Heart left ventricle (tissue), 16 donors: Measurements from ENCODE around the gene PLEKHM3. TPM values are rescaled to one million over a fixed set of nuclear protein-coding genes. Genes with fewer than 3 reads are reported as not detected.
A peak's percentile ranks its signal among the peaks of the same experiment; 100 is the strongest.

Experiments used
- ATAC-seq, 4 donors: fragments of 200-7000 bp; cut with Tn5 transposase; one replicate each; pipeline ENCODE4 v1.9.1; 2020 to 2022; ENCODE audit warnings: moderate library complexity in 4 of 4, mild to moderate bottlenecking in 3 of 4, moderate number of reproducible peaks in 1 of 4
- DNase-seq, 5 donors: peaks; one replicate each; pipeline ENCODE4 v3.0.0-alpha.2; 2020
- H3K27ac ChIP-seq, 12 donors: fragments of 200-600 bp; sonication (generic) in 4 of 12; one replicate each; pipeline versions ENCODE4 v1.5.0 to v1.8.0; 2016 to 2022; ENCODE audit warnings: mild to moderate bottlenecking in 2 of 12
- H3K27me3 ChIP-seq, 9 donors: fragments of 200-600 bp; sonication (generic) in 2 of 9; one replicate each; pipeline versions ENCODE4 v1.5.1 to v1.8.0; 2016 to 2022; ENCODE audit warnings: mild to moderate bottlenecking in 3 of 9
- H3K36me3 ChIP-seq, 9 donors: fragments of 200-600 bp; sonication (generic) in 2 of 9; one replicate each; pipeline versions ENCODE4 v1.5.0 to v1.8.0; 2018 to 2022; ENCODE audit warnings: mild to moderate bottlenecking in 2 of 9
- H3K4me1 ChIP-seq, 12 donors: fragments of 200-600 bp; sonication (generic) in 4 of 12; one replicate each; pipeline versions ENCODE4 v1.5.0 to v1.8.0; 2016 to 2022; ENCODE audit warnings: mild to moderate bottlenecking in 3 of 12
- H3K4me3 ChIP-seq, 12 donors: fragments of 200-600 bp; sonication (generic) in 4 of 12; one replicate each; pipeline versions ENCODE4 v1.5.0 to v1.8.0; 2017 to 2022; ENCODE audit warnings: mild to moderate bottlenecking in 9 of 12, moderate library complexity in 4 of 12
- H3K9me3 ChIP-seq, 12 donors: fragments of 200-600 bp; sonication (generic) in 4 of 12; one replicate each; pipeline versions ENCODE4 v1.5.0 to v1.8.0; 2016 to 2022; ENCODE audit warnings: mild to moderate bottlenecking in 1 of 12
- POLR2A ChIP-seq, 2 donors: fragments of 450-650 bp; IDR thresholded peaks; one replicate each; pipeline ENCODE4 v1.6.1; 2017; ENCODE audit warnings: antibody characterized with exemption in 2 of 2, mild to moderate bottlenecking in 2 of 2, moderate library complexity in 2 of 2
- WGBS, 4 donors: extraction: QIAGEN DNeasy Blood & Tissue Kit in 2 of 4; methylation state at CpG; one replicate each; pipeline versions ENCODE4 v1.1.5 to v1.1.7; 2013 to 2018; 5-methylcytosine and 5-hydroxymethylcytosine counted together
- intact Hi-C, 10 donors: fragments of 100-400 bp; cut with DNase I; formaldehyde crosslinking; loops; one replicate each; pipeline versions ENCODE4 v1.11.1 to v1.14.2; 2022
- polyA plus RNA-seq, 2 donors: library from polyadenylated mRNA; stranded (reverse); fragments of 200-250 nt; gene quantifications; one replicate each; pipeline ENCODE4 v1.2.3, GENCODE V29; 2013
- total RNA-seq, 9 donors: library from RNA; depleted of rRNA in 2 of 9; stranded (reverse); fragments of >200 nt in 2 of 9; fragmentation: NEBNext Ultra II Directional in 3 of 9; extraction: Animal tissue kit (Norgen Biotek cat#: 25700) in 3 of 9; gene quantifications; one replicate each; pipeline versions ENCODE4 v1.1.0 to v1.2.4, GENCODE V29; 2016 to 2023
- TF ChIP-seq, protein P1 (sequence below), 12 donors: fragments of 200-600 bp; sonication (generic) in 4 of 12; IDR thresholded peaks; one replicate each; pipeline versions ENCODE4 v1.5.0 to v1.8.0; 2018 to 2022; ENCODE audit warnings: antibody characterized with exemption in 12 of 12, mild to moderate bottlenecking in 5 of 12
- donor health status: ischemic (EF 13 %, LVEDD 7.1; RV severe dilation, severe dysfunction).
- donor health status: healthy with polysubstance abuse.
- donor health status: DM: no; HTN: yes; CAD: no.
- donor health status: DM: no; HTN: no; CAD: no.
- donor health status: ischemic (EF 25% LVEDD 6.9; RV normal size, moderate dysfunction).
- donor health status: ischemic (EF 25% LVEDD 5.7; RV mildly dilated, moderate dysfunction).
- donor health status: healthy.
- donor health status: DM: yes; HTN: yes; CAD: no.
- donor health status: ischemic (EF 35%, LVEDD 5.7; RV mildly dilated, moderate dysfunction).
- donor health status: nonischemic (EF 11% LVEDD 7.7; RV severe dilation, severe dysfunction).
- donor health status: DM: yes; HTN: yes; CAD: no.
- donor health status: PGD.
- donor health status: ischemic (EF 29% LVEDD 5.4; RV normal size, mild dysfunction).
- donor health status: nonischemic (EF 23%, LVEDD 6.1; RV moderate dilation, normal function).

PLEKHM3 gene
- total and polyA plus RNA-seq, 11 donors, result 5.2 to 28.3 (median 17.0) TPM

DNA sequence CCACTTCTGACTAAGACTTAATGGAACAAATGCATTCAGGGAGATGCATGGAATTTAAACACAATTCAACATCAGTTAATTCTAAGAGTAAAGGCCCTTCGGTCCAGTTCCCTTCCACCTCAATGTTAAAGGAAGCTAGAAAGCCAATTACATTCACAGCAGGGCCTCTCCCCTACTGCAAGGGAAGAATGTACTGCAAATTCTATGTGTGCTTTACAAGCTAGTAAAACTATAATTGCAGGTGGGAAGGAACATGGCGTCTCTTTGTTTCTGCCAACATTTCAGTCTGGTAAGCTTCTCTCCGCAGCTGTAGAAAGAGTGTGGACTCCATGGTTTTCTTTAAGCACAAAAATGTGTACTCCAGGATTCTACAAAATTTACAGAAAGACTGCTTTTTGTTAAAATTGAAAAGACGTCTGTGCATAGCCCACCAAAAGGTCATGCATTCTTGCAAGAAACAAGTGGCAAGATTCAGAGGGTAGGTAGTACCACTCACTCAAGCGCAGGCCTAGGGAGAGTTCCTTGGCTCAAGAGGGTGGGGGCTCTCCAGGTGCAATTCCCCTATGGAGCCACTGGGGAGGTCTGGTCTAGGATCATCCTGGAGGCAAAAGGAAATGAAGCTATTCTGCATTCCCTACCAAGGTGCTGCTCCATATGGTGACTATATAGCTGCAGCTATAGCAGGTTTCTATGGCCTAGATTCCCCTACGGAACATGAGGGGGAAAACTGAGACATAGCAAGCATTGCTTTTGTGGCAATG lies 128.6 kb downstream of the PLEKHM3 start:
- Histone ChIP-seq H3K9me3 (no peaks in the 10 kb centered on the region), H3K36me3 (peaks cover 0 to 17% (median 5%) of the 10 kb centered on the region in 9 donors), H3K4me3 (no peak overlapping the region), H3K4me1 (peaks cover 0 to 21% (median 9%) of the 10 kb centered on the region in 12 donors), H3K27me3 (no peaks in the 10 kb centered on the region), H3K27ac (peak overlapping the region in 1 of 12 donors; percentile 50)
- no peak for ATAC-seq
- intact Hi-C loops, result loop anchor here in 1 of 10 donors (10.0 kb wide), 1 partner anchor 62 kb away; no protein-coding TSS in a partner anchor
- 94 to 97% (median 96%) methylated on average over 6 of the region's 6 CpGs for WGBS, 4 donors
- DNase-seq, result no peak
- TF ChIP-seq, protein P1, sequence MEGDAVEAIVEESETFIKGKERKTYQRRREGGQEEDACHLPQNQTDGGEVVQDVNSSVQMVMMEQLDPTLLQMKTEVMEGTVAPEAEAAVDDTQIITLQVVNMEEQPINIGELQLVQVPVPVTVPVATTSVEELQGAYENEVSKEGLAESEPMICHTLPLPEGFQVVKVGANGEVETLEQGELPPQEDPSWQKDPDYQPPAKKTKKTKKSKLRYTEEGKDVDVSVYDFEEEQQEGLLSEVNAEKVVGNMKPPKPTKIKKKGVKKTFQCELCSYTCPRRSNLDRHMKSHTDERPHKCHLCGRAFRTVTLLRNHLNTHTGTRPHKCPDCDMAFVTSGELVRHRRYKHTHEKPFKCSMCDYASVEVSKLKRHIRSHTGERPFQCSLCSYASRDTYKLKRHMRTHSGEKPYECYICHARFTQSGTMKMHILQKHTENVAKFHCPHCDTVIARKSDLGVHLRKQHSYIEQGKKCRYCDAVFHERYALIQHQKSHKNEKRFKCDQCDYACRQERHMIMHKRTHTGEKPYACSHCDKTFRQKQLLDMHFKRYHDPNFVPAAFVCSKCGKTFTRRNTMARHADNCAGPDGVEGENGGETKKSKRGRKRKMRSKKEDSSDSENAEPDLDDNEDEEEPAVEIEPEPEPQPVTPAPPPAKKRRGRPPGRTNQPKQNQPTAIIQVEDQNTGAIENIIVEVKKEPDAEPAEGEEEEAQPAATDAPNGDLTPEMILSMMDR (IDR thresholded peaks at IDR 0.05), result peak in 2 of 12 donors; percentile 6 to 19
- TF ChIP-seq POLR2A (IDR thresholded peaks at IDR 0.05), result no peak

DNA sequence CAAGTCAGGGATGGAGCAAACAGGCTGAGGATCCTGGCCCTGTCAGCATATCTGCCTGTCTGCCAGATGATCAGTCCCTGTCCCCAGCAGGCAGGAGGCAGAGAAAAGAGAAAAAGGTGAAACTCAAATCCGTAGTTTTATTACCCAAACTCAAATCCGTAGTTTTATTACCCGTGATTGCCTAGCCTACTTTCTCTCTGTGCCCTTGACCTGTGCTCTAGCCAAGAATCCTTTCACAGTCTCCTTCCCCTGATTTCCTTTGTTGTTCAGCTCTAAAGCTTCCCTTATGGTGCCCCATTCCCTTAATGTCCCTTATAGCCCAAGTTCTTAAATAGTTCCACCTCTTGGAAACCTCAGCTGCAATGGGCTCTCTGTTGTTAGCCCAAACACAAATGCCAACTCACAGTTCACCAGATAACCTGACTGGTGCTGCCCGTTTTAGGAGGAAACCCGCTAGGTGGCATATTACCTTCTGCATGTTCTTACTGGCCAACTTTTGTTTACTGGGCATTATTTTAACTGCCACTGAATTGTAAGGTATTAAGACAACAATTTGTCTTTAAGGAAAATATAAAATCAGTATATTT lies 130.0 kb downstream of the PLEKHM3 start:
- Histone ChIP-seq H3K4me1 (peaks cover 0 to 21% (median 9%) of the 10 kb centered on the region in 12 donors), H3K27me3 (no peaks in the 10 kb centered on the region), H3K4me3 (no peak overlapping the region), H3K27ac (peak overlapping the region in 1 of 12 donors; percentile 50), H3K36me3 (peaks cover 0 to 8% (median 1%) of the 10 kb centered on the region in 9 donors), H3K9me3 (no peaks in the 10 kb centered on the region)
- ATAC-seq (no peak), DNase-seq (no peak)
- TF ChIP-seq, protein P1 (IDR thresholded peaks at IDR 0.05), result no peak
- TF ChIP-seq POLR2A (IDR thresholded peaks at IDR 0.05), result no peak
- WGBS, 4 donors, result 89 to 93% (median 91%) methylated on average over 5 of the region's 5 CpGs
- intact Hi-C loops, result loop anchor here in 1 of 10 donors (10.0 kb wide), 1 partner anchor 61 kb away; no protein-coding TSS in a partner anchor

DNA sequence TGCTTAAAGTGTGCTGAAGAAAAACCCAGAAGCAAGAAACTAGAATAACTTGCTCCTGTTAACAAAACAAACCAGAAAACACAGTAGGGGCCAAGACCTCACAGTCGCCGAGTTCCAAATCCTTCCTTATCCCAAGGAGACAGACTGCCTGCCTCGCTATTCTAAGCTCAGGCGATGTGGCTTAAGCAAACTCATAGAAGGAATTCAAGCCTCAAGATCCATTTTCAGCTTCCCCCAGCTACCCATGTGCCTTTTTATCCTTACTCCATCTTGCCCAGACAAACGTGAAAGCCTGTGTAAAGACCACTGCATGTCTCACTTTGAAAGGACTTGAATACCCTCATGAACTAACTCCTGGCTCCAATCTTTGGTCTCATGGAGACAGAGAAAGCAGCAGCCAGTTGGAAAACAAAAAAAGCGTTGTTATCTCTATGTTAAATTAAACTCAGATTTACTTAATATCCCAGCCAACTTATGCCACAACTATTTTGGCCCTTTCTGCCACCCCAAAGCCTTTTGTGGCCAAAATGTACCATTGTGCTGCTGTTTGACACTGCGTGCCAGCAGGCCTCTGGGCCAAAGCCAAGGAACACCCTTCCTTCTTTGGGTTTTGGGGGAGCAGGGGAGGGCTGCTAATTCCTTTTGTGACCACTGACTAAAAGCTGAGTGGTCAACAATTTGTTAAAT lies 132.5 kb downstream of the PLEKHM3 start:
- Histone ChIP-seq H3K27ac (peak overlapping the region in 4 of 12 donors; percentile 4 to 47 (median 24)), H3K27me3 (no peaks in the 10 kb centered on the region), H3K9me3 (no peaks in the 10 kb centered on the region), H3K4me1 (peaks cover 0 to 25% (median 11%) of the 10 kb centered on the region in 12 donors), H3K36me3 (no peaks in the 10 kb centered on the region), H3K4me3 (no peak overlapping the region)
- intact Hi-C loops, result loop anchor here in 1 of 10 donors (10.0 kb wide), 1 partner anchor 58 kb away; no protein-coding TSS in a partner anchor
- no peak for DNase-seq
- no peak for ATAC-seq
- TF ChIP-seq POLR2A (IDR thresholded peaks at IDR 0.05), result no peak
- TF ChIP-seq, protein P1 (IDR thresholded peaks at IDR 0.05), result no peak
- WGBS, 4 donors, result 51 to 66% (median 63%) methylated on average over 7 of the region's 7 CpGs
